ENCODE data around the gene FBXW4. TPM values are rescaled to one million over a fixed set of nuclear protein-coding genes. Genes with fewer than 3 reads are reported as not detected.

The FBXW4 gene
- polyA plus RNA-seq, 1 donor from 2014 or later: 7.7 TPM

DNA sequence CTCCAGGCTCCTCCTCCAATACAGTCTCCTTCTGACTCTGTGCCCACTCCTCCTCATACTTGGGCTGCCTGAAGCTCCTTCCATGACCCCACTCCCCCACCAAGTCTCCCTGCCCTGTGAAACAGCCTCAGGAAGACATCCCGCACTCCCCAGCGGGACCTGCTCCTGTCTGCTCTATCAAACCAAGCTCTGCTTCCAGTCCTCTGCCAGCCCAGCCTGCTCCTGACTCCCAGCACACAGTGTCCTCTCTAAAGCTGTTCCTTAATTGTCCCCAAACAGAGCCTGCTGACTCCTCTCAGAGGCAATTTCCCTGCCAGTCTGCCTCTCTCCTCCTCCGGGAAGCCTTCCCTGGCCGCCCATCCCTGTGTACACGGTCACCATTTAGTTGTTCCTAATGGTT is 116.8 kb downstream of the FBXW4 start:
- H3K9me3 ChIP-seq (ENCODE audit: low read length): no peaks in the 10 kb centered on the region
- H2AFZ ChIP-seq (ENCODE audit: low read depth, low read length): no peak overlapping the region
- no peaks in the 10 kb centered on the region for H3K36me3 ChIP-seq (ENCODE audit: insufficient read depth, low read length)
- H3K27me3 ChIP-seq (ENCODE audit: insufficient read depth, low read depth, low read length): no peaks in the 10 kb centered on the region
- no peak overlapping the region for H3K4me2 ChIP-seq (ENCODE audit: low read length)
- H3K4me3 ChIP-seq (ENCODE audit: low read length): no peak overlapping the region
- no peak overlapping the region for H3K27ac ChIP-seq (ENCODE audit: low read length)
- H3K9me2 ChIP-seq (ENCODE audit: insufficient read depth, low read length): no peaks in the 10 kb centered on the region
- TF ChIP-seq EZH2 (IDR thresholded peaks at IDR 0.05; ENCODE audit: borderline replicate concordance, insufficient read depth, low read length, poor library complexity, severe bottlenecking): no peak
- TF ChIP-seq RAD21 (conservative IDR thresholded peaks at IDR 0.05): no peak
- H3K79me2 ChIP-seq (replicated peaks; ENCODE audit: insufficient read depth, low read length): no peaks in the 10 kb centered on the region
- H3K9ac ChIP-seq (ENCODE audit: low read length): no peak overlapping the region
- no peaks in the 10 kb centered on the region for H4K20me1 ChIP-seq (ENCODE audit: insufficient read depth)
- no peaks in the 10 kb centered on the region for H3F3A ChIP-seq (ENCODE audit: insufficient read depth, low read length, poor library complexity, severe bottlenecking)

DNA sequence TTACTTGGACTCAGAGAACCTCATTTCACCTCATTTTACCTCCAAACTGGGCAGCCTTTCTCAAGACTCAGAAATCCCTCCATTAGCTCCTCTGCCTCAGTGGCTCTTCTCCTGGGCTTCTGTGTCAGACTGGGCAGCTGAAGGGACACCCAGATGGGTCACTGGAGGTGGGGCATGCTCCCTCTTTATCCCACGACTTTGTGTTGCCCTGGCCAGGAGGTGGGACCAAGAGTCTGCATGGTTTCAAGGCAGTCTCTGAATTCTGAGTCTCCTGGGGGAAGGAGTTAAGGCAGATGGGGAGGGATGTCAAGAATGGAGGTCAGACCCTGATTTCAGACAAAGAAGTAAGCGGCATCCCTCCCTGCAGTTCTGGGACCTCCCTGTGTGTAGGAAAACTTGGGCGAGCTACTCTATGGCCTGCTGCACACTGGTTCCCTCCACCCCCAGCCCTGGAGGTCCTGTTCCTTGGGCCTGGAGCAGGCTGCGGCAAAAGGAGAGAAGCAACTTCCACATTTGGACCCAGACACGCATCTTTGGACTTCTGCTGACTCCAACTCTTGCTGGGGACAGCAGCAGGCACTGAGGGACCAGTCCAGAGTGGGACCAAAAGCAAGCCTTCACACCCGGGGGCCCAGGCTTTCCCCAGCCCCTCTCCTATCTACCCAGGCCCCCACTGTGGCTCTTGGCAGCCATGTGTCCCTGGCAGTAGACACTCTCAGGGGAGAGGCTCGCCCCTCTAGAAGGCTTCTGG is 117.7 kb downstream of the FBXW4 start:
- H3K36me3 ChIP-seq (ENCODE audit: insufficient read depth, low read length): no peaks in the 10 kb centered on the region
- H3K27me3 ChIP-seq (ENCODE audit: insufficient read depth, low read depth, low read length): no peaks in the 10 kb centered on the region
- H3F3A ChIP-seq (ENCODE audit: insufficient read depth, low read length, poor library complexity, severe bottlenecking): no peaks in the 10 kb centered on the region
- TF ChIP-seq EZH2 (IDR thresholded peaks at IDR 0.05; ENCODE audit: borderline replicate concordance, insufficient read depth, low read length, poor library complexity, severe bottlenecking) (no peak), TAF1 (IDR thresholded peaks at IDR 0.05; ENCODE audit: low read depth) (no peak), MXI1 (conservative IDR thresholded peaks at IDR 0.05; ENCODE audit: poor library complexity, severe bottlenecking) (no peak), EP300 (conservative IDR thresholded peaks at IDR 0.05; ENCODE audit: poor library complexity, severe bottlenecking) (no peak), RAD21 (conservative IDR thresholded peaks at IDR 0.05) (no peak), SMC3 (conservative IDR thresholded peaks at IDR 0.05; ENCODE audit: poor library complexity) (no peak)
- TF ChIP-seq, protein P1, sequence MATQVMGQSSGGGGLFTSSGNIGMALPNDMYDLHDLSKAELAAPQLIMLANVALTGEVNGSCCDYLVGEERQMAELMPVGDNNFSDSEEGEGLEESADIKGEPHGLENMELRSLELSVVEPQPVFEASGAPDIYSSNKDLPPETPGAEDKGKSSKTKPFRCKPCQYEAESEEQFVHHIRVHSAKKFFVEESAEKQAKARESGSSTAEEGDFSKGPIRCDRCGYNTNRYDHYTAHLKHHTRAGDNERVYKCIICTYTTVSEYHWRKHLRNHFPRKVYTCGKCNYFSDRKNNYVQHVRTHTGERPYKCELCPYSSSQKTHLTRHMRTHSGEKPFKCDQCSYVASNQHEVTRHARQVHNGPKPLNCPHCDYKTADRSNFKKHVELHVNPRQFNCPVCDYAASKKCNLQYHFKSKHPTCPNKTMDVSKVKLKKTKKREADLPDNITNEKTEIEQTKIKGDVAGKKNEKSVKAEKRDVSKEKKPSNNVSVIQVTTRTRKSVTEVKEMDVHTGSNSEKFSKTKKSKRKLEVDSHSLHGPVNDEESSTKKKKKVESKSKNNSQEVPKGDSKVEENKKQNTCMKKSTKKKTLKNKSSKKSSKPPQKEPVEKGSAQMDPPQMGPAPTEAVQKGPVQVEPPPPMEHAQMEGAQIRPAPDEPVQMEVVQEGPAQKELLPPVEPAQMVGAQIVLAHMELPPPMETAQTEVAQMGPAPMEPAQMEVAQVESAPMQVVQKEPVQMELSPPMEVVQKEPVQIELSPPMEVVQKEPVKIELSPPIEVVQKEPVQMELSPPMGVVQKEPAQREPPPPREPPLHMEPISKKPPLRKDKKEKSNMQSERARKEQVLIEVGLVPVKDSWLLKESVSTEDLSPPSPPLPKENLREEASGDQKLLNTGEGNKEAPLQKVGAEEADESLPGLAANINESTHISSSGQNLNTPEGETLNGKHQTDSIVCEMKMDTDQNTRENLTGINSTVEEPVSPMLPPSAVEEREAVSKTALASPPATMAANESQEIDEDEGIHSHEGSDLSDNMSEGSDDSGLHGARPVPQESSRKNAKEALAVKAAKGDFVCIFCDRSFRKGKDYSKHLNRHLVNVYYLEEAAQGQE (IDR thresholded peaks at IDR 0.05; ENCODE audit: borderline replicate concordance): no peak
- TF ChIP-seq, protein P2, sequence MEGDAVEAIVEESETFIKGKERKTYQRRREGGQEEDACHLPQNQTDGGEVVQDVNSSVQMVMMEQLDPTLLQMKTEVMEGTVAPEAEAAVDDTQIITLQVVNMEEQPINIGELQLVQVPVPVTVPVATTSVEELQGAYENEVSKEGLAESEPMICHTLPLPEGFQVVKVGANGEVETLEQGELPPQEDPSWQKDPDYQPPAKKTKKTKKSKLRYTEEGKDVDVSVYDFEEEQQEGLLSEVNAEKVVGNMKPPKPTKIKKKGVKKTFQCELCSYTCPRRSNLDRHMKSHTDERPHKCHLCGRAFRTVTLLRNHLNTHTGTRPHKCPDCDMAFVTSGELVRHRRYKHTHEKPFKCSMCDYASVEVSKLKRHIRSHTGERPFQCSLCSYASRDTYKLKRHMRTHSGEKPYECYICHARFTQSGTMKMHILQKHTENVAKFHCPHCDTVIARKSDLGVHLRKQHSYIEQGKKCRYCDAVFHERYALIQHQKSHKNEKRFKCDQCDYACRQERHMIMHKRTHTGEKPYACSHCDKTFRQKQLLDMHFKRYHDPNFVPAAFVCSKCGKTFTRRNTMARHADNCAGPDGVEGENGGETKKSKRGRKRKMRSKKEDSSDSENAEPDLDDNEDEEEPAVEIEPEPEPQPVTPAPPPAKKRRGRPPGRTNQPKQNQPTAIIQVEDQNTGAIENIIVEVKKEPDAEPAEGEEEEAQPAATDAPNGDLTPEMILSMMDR (IDR thresholded peaks at IDR 0.05; ENCODE audit: poor library complexity, severe bottlenecking): no peak
- no peak overlapping the region for H3K9ac ChIP-seq (ENCODE audit: low read length)
- H3K79me2 ChIP-seq (replicated peaks; ENCODE audit: insufficient read depth, low read length): no peaks in the 10 kb centered on the region
- no peak overlapping the region for H2AFZ ChIP-seq (ENCODE audit: low read depth, low read length)
- no peak overlapping the region for H3K4me2 ChIP-seq (ENCODE audit: low read length)
- H3K9me2 ChIP-seq (ENCODE audit: insufficient read depth, low read length): no peaks in the 10 kb centered on the region
- H3K9me3 ChIP-seq (ENCODE audit: low read length): no peaks in the 10 kb centered on the region
- H3K27ac ChIP-seq (ENCODE audit: low read length): no peak overlapping the region
- H3K4me3 ChIP-seq (ENCODE audit: low read length): no peak overlapping the region
- H4K20me1 ChIP-seq (ENCODE audit: insufficient read depth): no peaks in the 10 kb centered on the region
